ENCODE results near the gene PROM1. TPM values are rescaled to one million over a fixed set of nuclear protein-coding genes. Genes with fewer than 3 reads are reported as not detected.

Gene PROM1
- total RNA-seq, 3 donors from 2014 or later = 0.64 to 106 (median 40.0) TPM

DNA sequence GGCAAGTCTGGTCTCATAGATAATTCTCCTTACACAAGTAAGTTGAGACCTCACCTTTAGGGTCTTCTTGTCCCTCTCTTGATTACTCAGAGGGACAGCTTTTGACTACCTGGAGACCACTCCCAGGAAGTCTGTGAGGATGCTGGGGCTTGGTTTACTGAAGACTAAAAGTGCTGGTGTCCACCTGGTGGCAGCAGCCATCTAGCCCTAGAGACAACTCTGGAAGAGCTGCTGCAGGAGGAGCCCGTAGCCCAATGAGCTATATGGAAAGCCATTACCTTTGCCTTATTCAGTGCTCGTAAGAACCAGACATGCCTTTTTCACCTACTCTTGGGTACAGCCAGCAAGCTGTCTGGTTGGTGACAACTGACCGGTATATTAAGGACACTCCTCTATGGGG, 128.2 kb downstream of the PROM1 start:
- Histone ChIP-seq H3K27me3 (no peaks in the 10 kb centered on the region), H3K36me3 (no peaks in the 10 kb centered on the region), H3K9me3 (no peaks in the 10 kb centered on the region), H3K4me3 (no peak overlapping the region), H3K4me1 (no peaks in the 10 kb centered on the region), H3K27ac (no peak overlapping the region)
- TF ChIP-seq POLR2A (IDR thresholded peaks at IDR 0.05) (no peak), POLR2AphosphoS5 (IDR thresholded peaks at IDR 0.05) (no peak)
- TF ChIP-seq, protein P1, sequence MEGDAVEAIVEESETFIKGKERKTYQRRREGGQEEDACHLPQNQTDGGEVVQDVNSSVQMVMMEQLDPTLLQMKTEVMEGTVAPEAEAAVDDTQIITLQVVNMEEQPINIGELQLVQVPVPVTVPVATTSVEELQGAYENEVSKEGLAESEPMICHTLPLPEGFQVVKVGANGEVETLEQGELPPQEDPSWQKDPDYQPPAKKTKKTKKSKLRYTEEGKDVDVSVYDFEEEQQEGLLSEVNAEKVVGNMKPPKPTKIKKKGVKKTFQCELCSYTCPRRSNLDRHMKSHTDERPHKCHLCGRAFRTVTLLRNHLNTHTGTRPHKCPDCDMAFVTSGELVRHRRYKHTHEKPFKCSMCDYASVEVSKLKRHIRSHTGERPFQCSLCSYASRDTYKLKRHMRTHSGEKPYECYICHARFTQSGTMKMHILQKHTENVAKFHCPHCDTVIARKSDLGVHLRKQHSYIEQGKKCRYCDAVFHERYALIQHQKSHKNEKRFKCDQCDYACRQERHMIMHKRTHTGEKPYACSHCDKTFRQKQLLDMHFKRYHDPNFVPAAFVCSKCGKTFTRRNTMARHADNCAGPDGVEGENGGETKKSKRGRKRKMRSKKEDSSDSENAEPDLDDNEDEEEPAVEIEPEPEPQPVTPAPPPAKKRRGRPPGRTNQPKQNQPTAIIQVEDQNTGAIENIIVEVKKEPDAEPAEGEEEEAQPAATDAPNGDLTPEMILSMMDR (IDR thresholded peaks at IDR 0.05) = no peak
- DNase-seq (ENCODE audit: low spot score in 2 of 2) = no peak
- intact Hi-C loops (cut with DNase I; ENCODE audit: low total_unique reads) = no loop called here

DNA sequence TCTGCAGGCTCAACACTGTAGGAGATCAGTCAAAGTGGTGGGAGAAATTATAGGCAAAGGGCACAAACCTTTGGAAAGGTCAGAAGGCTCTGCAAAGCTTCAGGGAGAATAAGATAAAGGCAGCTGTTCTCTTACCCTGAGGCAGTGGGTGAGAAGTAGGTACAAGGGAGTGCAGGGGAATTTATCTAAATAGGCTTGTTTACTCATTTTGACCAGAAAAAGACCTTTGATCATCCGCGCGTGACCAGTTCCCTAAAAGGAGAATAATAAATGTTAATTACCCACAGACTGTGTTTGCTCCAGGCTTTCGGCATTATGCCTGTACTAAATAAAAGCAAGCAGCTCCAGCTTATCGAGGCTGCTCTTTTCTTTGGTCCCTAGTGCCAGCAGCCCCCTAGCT, 130.2 kb downstream of the PROM1 start:
- TF ChIP-seq POLR2AphosphoS5 (IDR thresholded peaks at IDR 0.05) = no peak
- TF ChIP-seq, protein P1 (IDR thresholded peaks at IDR 0.05) = no peak
- TF ChIP-seq POLR2A (IDR thresholded peaks at IDR 0.05) = no peak
- Histone ChIP-seq H3K36me3 (no peaks in the 10 kb centered on the region), H3K4me1 (no peaks in the 10 kb centered on the region), H3K27me3 (no peaks in the 10 kb centered on the region), H3K27ac (no peak overlapping the region), H3K4me3 (no peak overlapping the region), H3K9me3 (no peaks in the 10 kb centered on the region)
- DNase-seq (ENCODE audit: low spot score in 2 of 2) = no peak
- intact Hi-C loops (cut with DNase I; ENCODE audit: low total_unique reads) = no loop called here

DNA sequence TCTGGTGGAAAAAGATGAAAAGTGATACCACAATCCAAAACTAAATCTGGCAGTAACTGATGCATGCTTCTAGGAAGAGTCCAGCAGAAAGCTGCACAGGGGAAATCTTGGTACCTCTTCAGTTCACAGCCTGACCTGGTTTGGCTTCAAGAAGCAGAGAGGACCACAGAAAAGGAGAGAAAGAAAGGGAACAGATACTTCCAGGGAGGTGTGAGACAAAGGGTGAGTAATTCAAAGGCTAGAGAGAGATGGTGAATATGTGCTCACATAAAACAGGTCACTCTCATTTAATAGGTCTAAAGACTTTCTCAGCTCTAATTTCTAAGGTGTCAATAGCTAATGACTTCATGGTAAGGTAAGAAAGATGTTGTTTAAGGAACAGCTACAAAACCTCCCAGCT, 132.0 kb downstream of the PROM1 start:
- intact Hi-C loops (cut with DNase I; ENCODE audit: low total_unique reads) = no loop called here
- no peak for DNase-seq (ENCODE audit: low spot score in 2 of 2)
- no peak for TF ChIP-seq POLR2A (IDR thresholded peaks at IDR 0.05)
- no peak for TF ChIP-seq POLR2AphosphoS5 (IDR thresholded peaks at IDR 0.05)
- TF ChIP-seq, protein P1 (IDR thresholded peaks at IDR 0.05) = no peak
- Histone ChIP-seq H3K27me3 (no peaks in the 10 kb centered on the region), H3K4me1 (no peaks in the 10 kb centered on the region), H3K9me3 (no peaks in the 10 kb centered on the region), H3K27ac (no peak overlapping the region), H3K4me3 (no peak overlapping the region), H3K36me3 (no peaks in the 10 kb centered on the region)

DNA sequence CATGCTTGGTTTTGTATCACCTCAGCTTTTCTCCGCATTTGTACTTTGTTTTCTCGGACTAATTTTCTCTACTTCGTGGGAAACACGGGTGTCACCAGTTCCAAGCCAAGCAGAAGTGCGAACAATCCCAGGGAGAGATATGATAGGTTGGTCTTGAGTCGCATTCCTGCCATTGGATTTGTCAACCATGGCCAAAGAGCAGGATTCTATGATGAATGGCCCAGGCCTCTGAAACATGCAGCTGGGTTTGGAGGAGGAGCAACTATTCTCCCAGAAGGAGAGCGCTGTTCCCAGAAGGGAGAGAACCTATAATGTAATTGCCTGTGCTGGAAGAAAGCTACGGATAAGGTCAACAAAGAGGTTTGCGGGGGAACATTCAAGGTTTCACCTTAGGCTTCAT, 135.0 kb downstream of the PROM1 start:
- H3K27ac ChIP-seq = no peak overlapping the region
- H3K4me3 ChIP-seq = no peak overlapping the region
- H3K9me3 ChIP-seq = no peaks in the 10 kb centered on the region
- H3K27me3 ChIP-seq = no peaks in the 10 kb centered on the region
- no peak for DNase-seq (ENCODE audit: low spot score in 2 of 2)
- intact Hi-C loops (cut with DNase I; ENCODE audit: low total_unique reads) = no loop called here
- H3K4me1 ChIP-seq = no peaks in the 10 kb centered on the region
- no peak for TF ChIP-seq POLR2AphosphoS5 (IDR thresholded peaks at IDR 0.05)
- TF ChIP-seq, protein P1 (IDR thresholded peaks at IDR 0.05) = no peak
- TF ChIP-seq POLR2A (IDR thresholded peaks at IDR 0.05) = no peak
- H3K36me3 ChIP-seq = no peaks in the 10 kb centered on the region

DNA sequence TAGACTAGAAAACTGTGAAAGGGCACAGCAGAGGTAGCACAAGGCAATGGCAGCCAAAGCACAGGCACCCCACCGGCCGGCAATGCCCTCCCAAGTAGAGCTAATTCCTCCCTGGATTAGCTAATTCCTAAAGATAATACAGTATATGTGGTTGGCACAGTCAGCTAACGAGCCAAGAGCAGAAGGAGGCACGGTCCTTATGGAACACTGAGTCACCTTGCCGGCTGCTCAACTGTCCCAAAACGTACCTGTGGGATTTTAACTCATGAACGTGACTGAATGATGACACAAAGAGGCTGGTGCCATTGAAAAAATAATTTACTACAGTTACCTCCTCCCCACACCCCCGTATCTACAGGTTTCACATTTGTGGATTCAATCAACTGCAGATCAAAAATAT, 136.1 kb downstream of the PROM1 start:
- TF ChIP-seq, protein P1 (IDR thresholded peaks at IDR 0.05) = no peak
- TF ChIP-seq POLR2AphosphoS5 (IDR thresholded peaks at IDR 0.05) (no peak), POLR2A (IDR thresholded peaks at IDR 0.05) (no peak)
- Histone ChIP-seq H3K9me3 (no peaks in the 10 kb centered on the region), H3K27me3 (no peaks in the 10 kb centered on the region), H3K27ac (no peak overlapping the region), H3K4me1 (no peaks in the 10 kb centered on the region), H3K36me3 (no peaks in the 10 kb centered on the region), H3K4me3 (no peak overlapping the region)
- no peak for DNase-seq (ENCODE audit: low spot score in 2 of 2)
- intact Hi-C loops (cut with DNase I; ENCODE audit: low total_unique reads) = no loop called here
